K562 (cell line): Measurements from ENCODE around the gene LEPR. TPM values are rescaled to one million over a fixed set of nuclear protein-coding genes. Genes with fewer than 3 reads are reported as not detected.
A peak's percentile ranks its signal among the peaks of the same experiment; 100 is the strongest.

ENCODE experiments used
- ATF7 ChIP-seq: fragments of 450-650 bp; IDR thresholded peaks from 2 replicates; pipeline ENCODE4 v1.7.1; 2014; ENCODE audit warnings: mild to moderate bottlenecking, moderate library complexity
- CBX1 ChIP-seq: sonication (generic); IDR thresholded peaks from 2 replicates; pipeline ENCODE4 v1.6.1; 2016; ENCODE audit warnings: antibody characterized with exemption, low read depth, mild to moderate bottlenecking
- CBX2 ChIP-seq: fragments of 200-600 bp; sonication (generic); IDR thresholded peaks from one replicate; pipeline ENCODE4 v1.6.1; 2012; ENCODE audit warnings: mild to moderate bottlenecking, low read length, inconsistent platforms; ENCODE audit not compliant: insufficient read depth, poor library complexity, severe bottlenecking
- CEBPB ChIP-seq: fragments of 450-650 bp; IDR thresholded peaks from 2 replicates; pipeline ENCODE4 v1.6.1; 2016; ENCODE audit warnings: missing genetic modification characterization, missing compliant biosample characterization
- CLOCK ChIP-seq: fragments of 250-450 bp; sonication (Bioruptor Pico); IDR thresholded peaks from 2 replicates; pipeline ENCODE4 v1.4.0; 2020; ENCODE audit warnings: mild to moderate bottlenecking, moderate library complexity, borderline replicate concordance
- CREB1 ChIP-seq, 2 experiments: sonication (generic) in 1 of 2; formaldehyde crosslinking in 1 of 2; IDR thresholded peaks; 2 replicates each; pipeline versions ENCODE4 v1.6.1 to v1.8.0; 2012 to 2022; ENCODE audit warnings: inconsistent platforms in 1 of 2, mild to moderate bottlenecking in 1 of 2, missing genetic modification reagents in 1 of 2, moderate library complexity in 1 of 2
- DNMT1 ChIP-seq: fragments of 450-650 bp; IDR thresholded peaks from 2 replicates; pipeline ENCODE4 v1.6.1; 2016; ENCODE audit warnings: antibody characterized with exemption, mild to moderate bottlenecking
- ERF ChIP-seq: fragments of 450-650 bp; formaldehyde crosslinking; IDR thresholded peaks from 2 replicates; pipeline ENCODE4 v1.4.0; 2020; ENCODE audit warnings: mild to moderate bottlenecking, mixed read lengths
- KAT2B ChIP-seq: IDR thresholded peaks from one replicate; pipeline ENCODE4 v1.6.1; 2012; ENCODE audit warnings: low read depth, mild to moderate bottlenecking, control low read depth, inconsistent platforms, low read length, moderate library complexity
- LARP7 ChIP-seq: fragments of 450-650 bp; IDR thresholded peaks from 2 replicates; pipeline ENCODE4 v1.6.1; 2016
- NBN ChIP-seq: fragments of 450-650 bp; IDR thresholded peaks from 2 replicates; pipeline ENCODE4 v1.6.1; 2016; ENCODE audit warnings: low read depth, mild to moderate bottlenecking
- NR2C2 ChIP-seq, 2 experiments: fragments of 200-800 bp in 1 of 2; sonication (Bioruptor generic) in 1 of 2; sonication (generic) in 1 of 2; formaldehyde crosslinking in 1 of 2; IDR thresholded peaks; 2 replicates each; pipeline versions ENCODE4 v1.6.1 to v1.8.0; 2016 to 2022; ENCODE audit warnings: mild to moderate bottlenecking in 1 of 2, missing compliant biosample characterization in 1 of 2, missing genetic modification characterization in 1 of 2, missing genetic modification reagents in 1 of 2
- PHB ChIP-seq: fragments of 250-450 bp; sonication (Bioruptor Pico); IDR thresholded peaks from 2 replicates; pipeline ENCODE4 v1.5.0; 2021
- SMARCB1 ChIP-seq: IDR thresholded peaks from 2 replicates; pipeline ENCODE4 v1.6.1; 2011; ENCODE audit warnings: improper control_type of control experiment, low read depth; ENCODE audit not compliant: insufficient read length
- TBP ChIP-seq: optimal IDR thresholded peaks from 2 replicates; pipeline ENCODE3; 2011; ENCODE audit warnings: low read depth, low read length, improper control_type of control experiment
- ZNF140 ChIP-seq: fragments of 250-450 bp; sonication (Bioruptor Pico); IDR thresholded peaks from 2 replicates; pipeline ENCODE4 v1.8.0; 2021; ENCODE audit warnings: moderate library complexity, mild to moderate bottlenecking, inconsistent platforms
- ZNF407 ChIP-seq: fragments of 450-650 bp; IDR thresholded peaks from 2 replicates; pipeline ENCODE4 v1.6.1; 2016; ENCODE audit warnings: low read depth
- polyA plus RNA-seq, 8 experiments: library from polyadenylated mRNA; depleted of rRNA in 4 of 8; stranded (reverse) in 5 of 8; unstranded in 3 of 8; fragments of >200 nt; fragmentation: Nextera tagmentation in 2 of 8; fragmentation: Illumina TruSeq in 1 of 8; extraction: Ambion mirVana in 2 of 8; extraction: Trizol in 1 of 8; gene quantifications; 2 replicates each; pipeline versions ENCODE4 v1.2.1 to v1.2.3, GENCODE V29; 2011 to 2014; ENCODE audit warnings: inconsistent platforms in 1 of 8, missing spikeins in 1 of 8
- total RNA-seq, 7 experiments: library from RNA; depleted of rRNA in 6 of 7; stranded (reverse); fragments of >200 nt in 6 of 7; fragmentation: Illumina TruSeq in 2 of 7; extraction: Trizol in 2 of 7; gene quantifications; 2 replicates each; pipeline versions ENCODE4 v1.2.1 to v1.2.3, GENCODE V29; 2011 to 2021; ENCODE audit warnings: low replicate concordance in 1 of 7

The LEPR gene
- total and polyA plus RNA-seq, 9 of the 15 experiments (the other 6 are each of a cell fraction or from before 2014, with no cell fraction given) = 12.2 to 111 (median 43.1) TPM

- TF ChIP-seq CLOCK (CRISPR knock-in tag) = no peak
- TF ChIP-seq PHB (CRISPR knock-in tag) = no peak
- TF ChIP-seq NR2C2 (CRISPR knock-in tag; IDR thresholded peaks at IDR 0.05) = no peak
- TF ChIP-seq NR2C2 (tag; IDR thresholded peaks at IDR 0.05) = peak; percentile 18; the same call in 1 of the 2 replicates
- no peak for TF ChIP-seq ZNF407
- no peak for TF ChIP-seq TBP
- peak; percentile 27; the same call in 1 of the 2 replicates for TF ChIP-seq CEBPB (tag)
- TF ChIP-seq ERF = 0 out of 2 replicates have a peak, but pooled peaks have one; percentile 59
- no peak for TF ChIP-seq CBX2
- no peak for TF ChIP-seq ZNF140 (CRISPR knock-in tag)
- no peak; the same call in 1 of the 2 replicates for TF ChIP-seq LARP7
- no peak for TF ChIP-seq CBX1
- TF ChIP-seq ATF7 = 0 out of 2 replicates have a peak, but pooled peaks have one; percentile 22
- TF ChIP-seq KAT2B = no peak
- TF ChIP-seq NBN = no peak
- TF ChIP-seq CREB1 (IDR thresholded peaks at IDR 0.05) = no peak
- no peak for TF ChIP-seq CREB1 (CRISPR knock-in tag; IDR thresholded peaks at IDR 0.05)
- no peak for TF ChIP-seq SMARCB1
- no peak for TF ChIP-seq DNMT1
These were observed 2.1 kb downstream of the LEPR start (continued) for GRCh38 chr1:65422241-65423203.
